K562 (cell line): ENCODE measurements around the gene ARL4C.

Experiments used
- FOS ChIP-seq: IDR thresholded peaks from 3 replicates; pipeline ENCODE4 v1.6.1; 2011; ENCODE audit not compliant: insufficient read length; ENCODE audit errors: extremely low read depth
- FOSL1 ChIP-seq: fragments of 200-800 bp; sonication (Bioruptor generic); conservative IDR thresholded peaks from 2 replicates; pipeline ENCODE4 v1.6.1; 2016; ENCODE audit warnings: missing genetic modification characterization, missing compliant biosample characterization
- MAFG ChIP-seq: fragments of 450-650 bp; conservative IDR thresholded peaks from 2 replicates; pipeline ENCODE4 v1.6.1; 2016; ENCODE audit warnings: missing genetic modification characterization, missing compliant biosample characterization
- TF ChIP-seq, protein P1 (sequence below), 3 experiments: IDR thresholded peaks in 2 of 3; conservative IDR thresholded peaks in 1 of 3; 2 replicates each; pipeline ENCODE4 v1.5.1; 2011 to 2012; ENCODE audit warnings: low read length in 3 of 3, mild to moderate bottlenecking in 3 of 3, control low read depth in 2 of 3, improper control_type of control experiment in 1 of 3, inconsistent platforms in 1 of 3, low read depth in 1 of 3, mixed read lengths in 1 of 3, moderate library complexity in 1 of 3; ENCODE audit not compliant: insufficient read depth in 2 of 3
- TF ChIP-seq, protein P2 (sequence below): IDR thresholded peaks from 3 replicates; pipeline ENCODE4 v1.6.1; 2011; ENCODE audit warnings: borderline replicate concordance, mild to moderate bottlenecking, moderate library complexity; ENCODE audit not compliant: insufficient read length; ENCODE audit errors: extremely low read depth

DNA sequence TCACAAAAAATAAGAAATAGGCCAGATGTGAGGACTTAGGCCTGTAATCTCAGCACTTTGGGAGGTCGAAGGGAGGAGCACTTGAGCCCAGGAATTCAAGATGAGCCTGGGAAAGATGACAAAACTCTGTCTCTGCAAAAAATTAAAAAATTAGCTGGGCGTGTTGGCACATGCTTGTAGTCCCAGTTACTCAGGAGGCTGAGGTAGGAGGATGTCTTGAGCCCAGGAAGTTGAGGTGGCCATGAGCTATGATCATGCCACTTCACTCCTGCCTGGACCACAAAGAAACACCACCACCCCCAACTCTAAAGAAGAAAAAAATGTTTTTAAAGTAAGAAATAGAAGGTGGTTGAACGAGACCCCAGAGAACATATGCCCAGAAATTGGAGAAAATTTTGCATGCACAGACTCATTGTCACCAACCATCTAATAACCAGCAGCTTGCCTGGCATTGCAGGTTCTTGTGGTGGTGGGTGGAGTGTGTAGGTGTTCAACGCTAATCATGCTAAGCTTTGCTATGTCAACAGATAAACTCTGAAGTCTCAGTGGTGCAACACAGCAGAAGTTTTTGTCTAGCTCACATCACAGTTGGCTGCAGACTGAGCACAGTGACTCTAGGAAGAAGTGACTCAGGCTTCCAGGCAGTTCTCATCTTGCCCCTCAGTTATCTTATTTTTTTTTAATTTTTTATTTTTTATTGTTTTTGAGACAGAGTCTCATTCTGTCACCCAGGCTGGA, 18.6 kb downstream of the ARL4C start:
- TF ChIP-seq, protein P1, sequence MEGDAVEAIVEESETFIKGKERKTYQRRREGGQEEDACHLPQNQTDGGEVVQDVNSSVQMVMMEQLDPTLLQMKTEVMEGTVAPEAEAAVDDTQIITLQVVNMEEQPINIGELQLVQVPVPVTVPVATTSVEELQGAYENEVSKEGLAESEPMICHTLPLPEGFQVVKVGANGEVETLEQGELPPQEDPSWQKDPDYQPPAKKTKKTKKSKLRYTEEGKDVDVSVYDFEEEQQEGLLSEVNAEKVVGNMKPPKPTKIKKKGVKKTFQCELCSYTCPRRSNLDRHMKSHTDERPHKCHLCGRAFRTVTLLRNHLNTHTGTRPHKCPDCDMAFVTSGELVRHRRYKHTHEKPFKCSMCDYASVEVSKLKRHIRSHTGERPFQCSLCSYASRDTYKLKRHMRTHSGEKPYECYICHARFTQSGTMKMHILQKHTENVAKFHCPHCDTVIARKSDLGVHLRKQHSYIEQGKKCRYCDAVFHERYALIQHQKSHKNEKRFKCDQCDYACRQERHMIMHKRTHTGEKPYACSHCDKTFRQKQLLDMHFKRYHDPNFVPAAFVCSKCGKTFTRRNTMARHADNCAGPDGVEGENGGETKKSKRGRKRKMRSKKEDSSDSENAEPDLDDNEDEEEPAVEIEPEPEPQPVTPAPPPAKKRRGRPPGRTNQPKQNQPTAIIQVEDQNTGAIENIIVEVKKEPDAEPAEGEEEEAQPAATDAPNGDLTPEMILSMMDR (IDR thresholded peaks at IDR 0.05 in 2 of 3, conservative IDR thresholded peaks at IDR 0.05 in 1 of 3; ENCODE audit: insufficient read depth in 2 of 3, low read depth in 1 of 3, low read length in 3 of 3), result no peak
- TF ChIP-seq FOS (no peak), FOSL1 (tag) (no peak), MAFG (no peak)
- TF ChIP-seq, protein P2, sequence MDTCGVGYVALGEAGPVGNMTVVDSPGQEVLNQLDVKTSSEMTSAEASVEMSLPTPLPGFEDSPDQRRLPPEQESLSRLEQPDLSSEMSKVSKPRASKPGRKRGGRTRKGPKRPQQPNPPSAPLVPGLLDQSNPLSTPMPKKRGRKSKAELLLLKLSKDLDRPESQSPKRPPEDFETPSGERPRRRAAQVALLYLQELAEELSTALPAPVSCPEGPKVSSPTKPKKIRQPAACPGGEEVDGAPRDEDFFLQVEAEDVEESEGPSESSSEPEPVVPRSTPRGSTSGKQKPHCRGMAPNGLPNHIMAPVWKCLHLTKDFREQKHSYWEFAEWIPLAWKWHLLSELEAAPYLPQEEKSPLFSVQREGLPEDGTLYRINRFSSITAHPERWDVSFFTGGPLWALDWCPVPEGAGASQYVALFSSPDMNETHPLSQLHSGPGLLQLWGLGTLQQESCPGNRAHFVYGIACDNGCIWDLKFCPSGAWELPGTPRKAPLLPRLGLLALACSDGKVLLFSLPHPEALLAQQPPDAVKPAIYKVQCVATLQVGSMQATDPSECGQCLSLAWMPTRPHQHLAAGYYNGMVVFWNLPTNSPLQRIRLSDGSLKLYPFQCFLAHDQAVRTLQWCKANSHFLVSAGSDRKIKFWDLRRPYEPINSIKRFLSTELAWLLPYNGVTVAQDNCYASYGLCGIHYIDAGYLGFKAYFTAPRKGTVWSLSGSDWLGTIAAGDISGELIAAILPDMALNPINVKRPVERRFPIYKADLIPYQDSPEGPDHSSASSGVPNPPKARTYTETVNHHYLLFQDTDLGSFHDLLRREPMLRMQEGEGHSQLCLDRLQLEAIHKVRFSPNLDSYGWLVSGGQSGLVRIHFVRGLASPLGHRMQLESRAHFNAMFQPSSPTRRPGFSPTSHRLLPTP, result no peak
